MCF 10A (cell line): ENCODE data around the gene TLE5. TPM values are rescaled to one million over a fixed set of nuclear protein-coding genes. Genes with fewer than 3 reads are reported as not detected.
A peak's percentile ranks its signal among the peaks of the same experiment; 100 is the strongest.

Source experiments
- BruUV-seq: library from RNA; stranded (reverse); fragments of 400-500 nt; replicated peaks from 2 replicates; lab custom pipeline; 2021; lab: Mats Ljungman, UMichigan
- CTCF ChIA-PET: fragments of 300-600 bp; sonication (Branson Sonifier 250); formaldehyde crosslinking; extraction: SDS; loops from one replicate; lab custom pipeline; 2021; ENCODE audit warnings: antibody characterized with exemption, inconsistent platforms; lab: Yijun Ruan, JAX
- POLR2A ChIA-PET: fragments of 300-600, 350-650 bp; sonication (Branson Sonifier 250); formaldehyde crosslinking; extraction: SDS; loops from one replicate; lab custom pipeline; 2020; ENCODE audit warnings: antibody characterized with exemption, inconsistent platforms; lab: Yijun Ruan, JAX
- DNase-seq: peaks from one replicate; pipeline ENCODE4 v3.0.0-alpha.2; 2018; ENCODE audit not compliant: unreplicated experiment
- H3K27ac Mint-ChIP-seq: one replicate; pipeline ENCODE4 v1.8.0; 2022; ENCODE audit warnings: mild to moderate bottlenecking, low read depth, mixed read lengths; ENCODE audit not compliant: unreplicated experiment
- H3K27me3 Mint-ChIP-seq: one replicate; pipeline ENCODE4 v1.8.0; 2022; ENCODE audit warnings: mixed read lengths; ENCODE audit not compliant: insufficient read depth, unreplicated experiment
- H3K36me3 Mint-ChIP-seq: one replicate; pipeline ENCODE4 v1.8.0; 2022; ENCODE audit warnings: mild to moderate bottlenecking, moderate library complexity, mixed read lengths; ENCODE audit not compliant: insufficient read depth, unreplicated experiment
- H3K4me1 Mint-ChIP-seq: one replicate; pipeline ENCODE4 v1.8.0; 2022; ENCODE audit warnings: mixed read lengths; ENCODE audit not compliant: insufficient read depth, unreplicated experiment
- H3K4me3 Mint-ChIP-seq: one replicate; pipeline ENCODE4 v1.8.0; 2022; ENCODE audit warnings: mild to moderate bottlenecking, moderate library complexity, mixed read lengths; ENCODE audit not compliant: unreplicated experiment
- H3K9me3 Mint-ChIP-seq: one replicate; pipeline ENCODE4 v1.8.0; 2022; ENCODE audit warnings: mixed read lengths; ENCODE audit not compliant: unreplicated experiment
- intact Hi-C: fragments of 100-400 bp; cut with micrococcal nuclease; formaldehyde crosslinking; loops from 2 replicates; pipeline ENCODE4 v1.14.1; 2022
- total RNA-seq: library from RNA; stranded (reverse); gene quantifications from 2 replicates; pipeline ENCODE4 v1.2.3, GENCODE V29; 2022
- TF ChIP-seq, protein P1 (sequence below): fragments of 200-600 bp; IDR thresholded peaks from one replicate; pipeline ENCODE4 v1.8.0; 2022; ENCODE audit warnings: antibody characterized with exemption, mild to moderate bottlenecking; ENCODE audit not compliant: unreplicated experiment

The TLE5 gene
- total RNA-seq, 1 experiment from 2014 or later, result 266 TPM

DNA sequence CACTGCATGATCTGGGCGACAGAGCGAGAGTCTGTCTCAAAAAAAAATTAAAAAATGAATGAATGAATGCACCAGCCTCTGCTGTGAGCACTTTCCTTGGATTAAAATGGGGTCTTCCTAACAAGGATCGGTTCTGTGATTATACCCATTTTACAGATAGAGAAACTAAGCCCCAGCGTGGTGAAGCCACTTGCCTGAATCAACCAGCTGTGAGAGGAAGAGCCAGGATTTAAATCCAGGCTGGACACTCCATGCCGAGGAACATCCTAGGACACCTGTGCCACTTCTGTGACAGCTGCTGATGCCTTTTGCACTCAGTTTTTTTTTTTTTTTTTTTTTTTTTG is 14.1 kb downstream of the TLE5 start:
- Mint-ChIP-seq H3K27me3 (no peaks in the 10 kb centered on the region), H3K4me3 (peak overlapping the region; percentile 77), H3K36me3 (peaks cover 13% of the 10 kb centered on the region), H3K4me1 (peaks cover 7% of the 10 kb centered on the region), H3K9me3 (no peaks in the 10 kb centered on the region), H3K27ac (peak overlapping the region; percentile 89)
- ChIA-PET CTCF (interaction anchor here (0.6 kb wide), 1 partner anchor 38 kb away, joined by 3 read pairs; no protein-coding TSS in a partner anchor), POLR2A (no interaction called here)
- TF ChIP-seq, protein P1, sequence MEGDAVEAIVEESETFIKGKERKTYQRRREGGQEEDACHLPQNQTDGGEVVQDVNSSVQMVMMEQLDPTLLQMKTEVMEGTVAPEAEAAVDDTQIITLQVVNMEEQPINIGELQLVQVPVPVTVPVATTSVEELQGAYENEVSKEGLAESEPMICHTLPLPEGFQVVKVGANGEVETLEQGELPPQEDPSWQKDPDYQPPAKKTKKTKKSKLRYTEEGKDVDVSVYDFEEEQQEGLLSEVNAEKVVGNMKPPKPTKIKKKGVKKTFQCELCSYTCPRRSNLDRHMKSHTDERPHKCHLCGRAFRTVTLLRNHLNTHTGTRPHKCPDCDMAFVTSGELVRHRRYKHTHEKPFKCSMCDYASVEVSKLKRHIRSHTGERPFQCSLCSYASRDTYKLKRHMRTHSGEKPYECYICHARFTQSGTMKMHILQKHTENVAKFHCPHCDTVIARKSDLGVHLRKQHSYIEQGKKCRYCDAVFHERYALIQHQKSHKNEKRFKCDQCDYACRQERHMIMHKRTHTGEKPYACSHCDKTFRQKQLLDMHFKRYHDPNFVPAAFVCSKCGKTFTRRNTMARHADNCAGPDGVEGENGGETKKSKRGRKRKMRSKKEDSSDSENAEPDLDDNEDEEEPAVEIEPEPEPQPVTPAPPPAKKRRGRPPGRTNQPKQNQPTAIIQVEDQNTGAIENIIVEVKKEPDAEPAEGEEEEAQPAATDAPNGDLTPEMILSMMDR, result no peak
- no peak for DNase-seq
- intact Hi-C loops, result loop anchor here (10.0 kb wide), 1 partner anchor 363 kb away; no protein-coding TSS in a partner anchor
- no TSS peak for BruUV-seq

DNA sequence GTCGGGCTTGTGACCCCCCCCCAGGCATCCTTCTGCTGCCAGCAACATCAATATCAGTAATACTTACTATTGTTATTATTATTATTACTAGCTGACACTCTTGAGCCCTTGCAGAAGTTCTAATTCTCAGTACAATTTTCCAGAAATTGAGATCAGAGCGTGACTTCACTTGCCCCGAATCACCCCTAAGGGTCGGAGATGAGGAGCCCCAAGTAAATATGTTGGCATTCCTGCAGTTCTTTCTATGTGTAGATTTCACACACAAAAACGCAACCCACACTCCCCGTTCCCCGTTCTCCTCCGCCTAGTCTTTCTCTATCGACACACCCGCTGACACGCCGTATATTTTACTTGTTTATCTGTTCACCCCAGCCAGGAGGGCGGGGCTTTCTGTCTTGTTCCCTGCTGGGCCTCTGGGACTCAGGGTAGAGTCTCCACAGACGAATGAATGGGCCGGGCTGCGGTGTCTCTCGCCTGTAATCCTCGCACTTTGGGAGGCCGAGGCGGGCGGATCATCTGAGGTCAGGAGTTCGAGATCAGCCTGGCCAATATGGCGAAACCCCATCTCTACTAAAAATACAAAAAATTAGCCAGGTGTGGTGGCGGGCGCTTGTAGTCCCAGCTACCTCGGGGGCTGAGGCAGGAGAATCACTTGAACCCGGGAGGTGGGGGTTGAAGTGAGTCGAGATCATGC is 14.7 kb downstream of the TLE5 start:
- no peaks in the 10 kb centered on the region for H3K27me3 Mint-ChIP-seq
- ChIA-PET CTCF (interaction anchor here (1.0 to 1.1 kb wide), 2 partner anchors 29 to 84 kb away, joined by 5 to 7 read pairs; no protein-coding TSS in a partner anchor), POLR2A (interaction anchor here (0.6 to 1.0 kb wide), 2 partner anchors 12 to 46 kb away, joined by 3 to 7 read pairs; no protein-coding TSS in a partner anchor)
- peaks cover 9% of the 10 kb centered on the region for H3K36me3 Mint-ChIP-seq
- BruUV-seq, result no TSS peak
- intact Hi-C loops, result loop anchor here (10.0 kb wide), 1 partner anchor 363 kb away; no protein-coding TSS in a partner anchor
- peaks cover 7% of the 10 kb centered on the region for H3K4me1 Mint-ChIP-seq
- H3K9me3 Mint-ChIP-seq, result no peaks in the 10 kb centered on the region
- H3K27ac Mint-ChIP-seq, result peak overlapping the region; percentile 89
- H3K4me3 Mint-ChIP-seq, result peak overlapping the region; percentile 77
- DNase-seq, result peak; percentile 85
- TF ChIP-seq, protein P1, result no peak

DNA sequence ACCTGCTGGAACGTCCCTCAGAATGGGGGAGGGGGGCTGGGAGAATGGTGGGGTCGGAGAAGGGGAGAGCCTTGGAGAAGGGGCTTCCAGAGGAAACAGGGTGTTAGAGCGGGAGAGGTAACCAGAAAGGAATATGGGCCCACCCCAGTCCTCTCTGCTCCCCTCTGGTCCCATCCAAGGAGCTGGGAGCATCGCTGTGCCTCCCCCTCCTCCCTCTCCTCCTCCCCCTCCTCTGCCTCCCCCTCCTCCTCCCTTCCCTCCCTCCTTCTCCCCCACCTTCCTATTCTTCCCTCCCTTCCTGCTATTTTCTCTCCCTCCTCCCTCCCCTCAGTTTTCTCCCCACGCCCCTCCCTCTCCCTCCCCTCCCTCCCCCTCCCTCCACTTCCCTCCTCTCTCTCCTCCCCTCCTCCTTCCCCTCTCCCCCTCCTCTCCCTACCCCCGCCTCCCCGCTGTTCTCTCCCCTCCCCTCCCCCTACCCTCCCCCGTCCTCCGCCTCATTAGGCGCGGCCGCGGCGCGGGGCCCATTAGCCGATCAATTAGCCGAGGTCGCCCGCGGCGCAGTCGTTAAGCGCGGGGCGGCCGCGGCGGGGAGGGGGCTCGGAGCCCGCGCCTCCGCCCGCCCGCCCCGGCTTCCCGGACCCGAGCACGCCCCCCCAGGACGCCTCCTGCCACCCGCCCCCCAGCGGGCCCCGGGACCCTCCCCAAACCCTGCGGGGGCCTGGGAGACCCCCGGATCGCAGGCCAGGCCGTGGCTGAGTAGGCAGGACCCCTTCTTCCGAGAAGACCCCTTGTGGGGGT is 15.4 kb downstream of the TLE5 start:
- DNase-seq, result no peak
- Mint-ChIP-seq H3K4me1 (peaks cover 7% of the 10 kb centered on the region), H3K36me3 (peaks cover 4% of the 10 kb centered on the region), H3K27me3 (no peaks in the 10 kb centered on the region), H3K27ac (no peak overlapping the region), H3K9me3 (no peaks in the 10 kb centered on the region), H3K4me3 (peak overlapping the region; percentile 77)
- intact Hi-C loops, result loop anchor here (10.0 kb wide), 1 partner anchor 362 kb away; no protein-coding TSS in a partner anchor
- TF ChIP-seq, protein P1, result no peak
- BruUV-seq, result no TSS peak
- ChIA-PET POLR2A (interaction anchor here (0.6 to 1.0 kb wide), 2 partner anchors 11 to 45 kb away, joined by 3 to 7 read pairs; no protein-coding TSS in a partner anchor), CTCF (interaction anchor here (1.0 to 1.1 kb wide), 2 partner anchors 30 to 84 kb away, joined by 5 to 7 read pairs; no protein-coding TSS in a partner anchor)
